HEK293 (cell line): ENCODE results near the gene PTPRN2.

Experiments used
- ZBTB1 ChIP-seq: fragments of 450-650 bp; formaldehyde crosslinking; IDR thresholded peaks from 2 replicates; pipeline ENCODE4 v1.5.1; 2016; ENCODE audit warnings: missing biosample characterization, missing genetic modification characterization
- ZBTB20 ChIP-seq: fragments of 450-650 bp; formaldehyde crosslinking; IDR thresholded peaks from 2 replicates; pipeline ENCODE4 v1.5.1; 2016; ENCODE audit warnings: missing biosample characterization, missing genetic modification characterization
- ZNF121 ChIP-seq: fragments of 450-650 bp; formaldehyde crosslinking; IDR thresholded peaks from 2 replicates; pipeline ENCODE4 v1.5.1; 2016; ENCODE audit warnings: missing biosample characterization, missing genetic modification characterization
- ZNF157 ChIP-seq: fragments of 450-650 bp; formaldehyde crosslinking; IDR thresholded peaks from 2 replicates; pipeline ENCODE4 v1.5.1; 2016; ENCODE audit warnings: missing biosample characterization, missing genetic modification characterization
- ZNF202 ChIP-seq: fragments of 450-650 bp; formaldehyde crosslinking; IDR thresholded peaks from 2 replicates; pipeline ENCODE4 v1.5.1; 2016; ENCODE audit warnings: missing biosample characterization, missing genetic modification characterization, borderline replicate concordance
- ZNF311 ChIP-seq: fragments of 450-650 bp; formaldehyde crosslinking; IDR thresholded peaks from 2 replicates; pipeline ENCODE4 v1.5.1; 2017; ENCODE audit warnings: missing biosample characterization, missing genetic modification characterization, borderline replicate concordance
- ZNF354C ChIP-seq: fragments of 450-650 bp; formaldehyde crosslinking; IDR thresholded peaks from 2 replicates; pipeline ENCODE4 v1.5.1; 2016; ENCODE audit warnings: missing biosample characterization, missing genetic modification characterization, low read depth, borderline replicate concordance
- ZNF394 ChIP-seq: fragments of 450-650 bp; formaldehyde crosslinking; IDR thresholded peaks from 2 replicates; pipeline ENCODE4 v1.5.1; 2016; ENCODE audit warnings: missing biosample characterization, missing genetic modification characterization, mild to moderate bottlenecking, moderate library complexity, borderline replicate concordance
- ZNF488 ChIP-seq: fragments of 450-650 bp; formaldehyde crosslinking; IDR thresholded peaks from 2 replicates; pipeline ENCODE4 v1.5.1; 2016; ENCODE audit warnings: missing biosample characterization, missing genetic modification characterization
- ZNF529 ChIP-seq: fragments of 450-650 bp; formaldehyde crosslinking; IDR thresholded peaks from 2 replicates; pipeline ENCODE4 v1.5.1; 2017; ENCODE audit warnings: missing genetic modification characterization, missing biosample characterization; ENCODE audit not compliant: insufficient replicate concordance
- ZNF580 ChIP-seq: fragments of 450-650 bp; formaldehyde crosslinking; IDR thresholded peaks from 2 replicates; pipeline ENCODE4 v1.5.1; 2016; ENCODE audit warnings: missing biosample characterization, missing genetic modification characterization
- ZNF747 ChIP-seq: fragments of 450-650 bp; formaldehyde crosslinking; IDR thresholded peaks from 2 replicates; pipeline ENCODE4 v1.5.1; 2016; ENCODE audit warnings: missing biosample characterization, missing genetic modification characterization
- TF ChIP-seq, protein P1 (sequence below): fragments of 450-650 bp; formaldehyde crosslinking; IDR thresholded peaks from 2 replicates; pipeline ENCODE4 v1.5.1; 2016; ENCODE audit warnings: missing biosample characterization, missing genetic modification characterization

GRCh38 chr7:158055726-158056510, 531.7 kb downstream of the PTPRN2 start:
- TF ChIP-seq, protein P1, sequence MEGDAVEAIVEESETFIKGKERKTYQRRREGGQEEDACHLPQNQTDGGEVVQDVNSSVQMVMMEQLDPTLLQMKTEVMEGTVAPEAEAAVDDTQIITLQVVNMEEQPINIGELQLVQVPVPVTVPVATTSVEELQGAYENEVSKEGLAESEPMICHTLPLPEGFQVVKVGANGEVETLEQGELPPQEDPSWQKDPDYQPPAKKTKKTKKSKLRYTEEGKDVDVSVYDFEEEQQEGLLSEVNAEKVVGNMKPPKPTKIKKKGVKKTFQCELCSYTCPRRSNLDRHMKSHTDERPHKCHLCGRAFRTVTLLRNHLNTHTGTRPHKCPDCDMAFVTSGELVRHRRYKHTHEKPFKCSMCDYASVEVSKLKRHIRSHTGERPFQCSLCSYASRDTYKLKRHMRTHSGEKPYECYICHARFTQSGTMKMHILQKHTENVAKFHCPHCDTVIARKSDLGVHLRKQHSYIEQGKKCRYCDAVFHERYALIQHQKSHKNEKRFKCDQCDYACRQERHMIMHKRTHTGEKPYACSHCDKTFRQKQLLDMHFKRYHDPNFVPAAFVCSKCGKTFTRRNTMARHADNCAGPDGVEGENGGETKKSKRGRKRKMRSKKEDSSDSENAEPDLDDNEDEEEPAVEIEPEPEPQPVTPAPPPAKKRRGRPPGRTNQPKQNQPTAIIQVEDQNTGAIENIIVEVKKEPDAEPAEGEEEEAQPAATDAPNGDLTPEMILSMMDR (tag by site-specific recombination), result no peak
- TF ChIP-seq ZNF394 (tag by site-specific recombination) (no peak), ZNF529 (no peak), ZNF580 (tag by site-specific recombination) (no peak), ZNF747 (no peak), ZNF202 (tag by site-specific recombination) (no peak), ZBTB20 (tag by site-specific recombination) (no peak), ZNF488 (no peak), ZNF354C (tag by site-specific recombination) (no peak), ZNF311 (tag by site-specific recombination) (no peak), ZNF121 (tag by site-specific recombination) (no peak), ZNF157 (tag by site-specific recombination) (no peak), ZBTB1 (tag by site-specific recombination) (no peak)
